GM21825 (cell line): ENCODE data around the gene MIGA2.

Source experiments
- ATAC-seq: cut with Tn5 transposase; IDR thresholded peaks from one replicate; pipeline ENCODE4 v1.9.1; 2021; ENCODE audit warnings: mild to moderate bottlenecking, moderate library complexity; ENCODE audit not compliant: unreplicated experiment

The MIGA2 gene

DNA sequence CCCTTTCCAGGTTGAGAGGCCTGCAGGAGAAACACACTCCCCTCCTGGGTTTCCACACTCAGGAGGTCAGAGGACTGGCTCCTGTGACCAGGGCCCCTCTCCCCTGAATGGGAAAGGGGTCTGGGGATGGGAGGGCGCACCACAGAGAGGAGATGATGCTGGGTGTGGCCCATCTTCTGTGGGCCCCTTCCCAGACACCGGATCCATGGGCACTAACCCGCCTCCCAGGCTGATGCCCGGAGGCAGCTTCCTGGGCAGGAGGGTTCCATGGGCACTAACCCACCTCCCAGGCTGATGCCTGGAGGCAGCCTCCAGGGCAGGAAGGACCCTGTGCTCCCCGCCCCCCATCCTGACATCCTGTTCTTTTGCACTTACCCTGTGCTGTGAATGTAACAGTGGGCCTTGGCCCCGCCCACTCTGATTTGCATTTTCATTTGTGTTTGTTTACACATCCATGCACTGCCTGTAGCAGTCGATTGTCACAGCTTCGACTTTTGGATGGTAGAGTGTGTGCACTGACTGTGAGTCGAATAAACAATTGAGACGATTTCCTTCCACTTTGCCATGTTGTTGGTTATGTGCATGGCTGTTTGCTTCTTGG, 35.2 kb downstream of the MIGA2 start:
- no peak for ATAC-seq

DNA sequence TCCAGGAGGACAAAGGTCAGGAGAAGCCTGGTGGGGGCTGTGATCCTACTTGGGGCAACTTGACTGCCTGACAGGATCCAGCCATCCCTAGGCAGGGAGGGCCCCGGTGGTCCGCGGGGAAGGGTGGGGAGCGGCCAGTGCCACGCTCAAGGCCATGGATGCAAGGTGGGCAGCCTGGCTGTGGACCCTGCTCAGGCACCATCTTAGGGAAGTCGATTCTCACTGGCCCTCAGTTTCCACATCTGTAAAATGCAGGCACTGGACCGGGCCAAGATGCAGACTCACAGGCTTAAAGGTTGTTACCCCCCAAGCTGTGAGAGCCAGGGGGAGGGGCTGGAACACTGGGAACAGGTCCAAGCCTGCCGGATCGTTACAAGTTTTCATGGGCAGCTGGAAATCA, 35.7 kb downstream of the MIGA2 start:
- ATAC-seq: no peak

DNA sequence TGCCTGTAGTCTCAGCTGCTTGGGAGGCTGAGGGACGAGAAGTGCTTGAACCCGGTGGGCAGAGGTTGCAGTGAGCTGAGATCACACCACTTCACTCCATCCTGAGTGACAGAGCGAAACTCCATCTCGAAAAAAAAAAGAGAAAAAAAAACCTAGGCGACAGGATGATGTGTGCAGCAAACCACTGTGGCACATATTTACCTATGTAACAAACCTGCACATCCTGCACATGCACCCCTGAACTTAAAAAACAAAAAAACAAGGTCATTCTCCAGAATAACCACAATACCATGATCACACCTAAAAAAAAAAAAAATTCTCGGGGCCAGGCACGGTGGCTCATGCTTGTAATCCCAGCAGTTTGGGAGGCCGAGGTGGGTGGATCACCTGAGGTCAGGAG, 37.0 kb downstream of the MIGA2 start:
- ATAC-seq: no peak

DNA sequence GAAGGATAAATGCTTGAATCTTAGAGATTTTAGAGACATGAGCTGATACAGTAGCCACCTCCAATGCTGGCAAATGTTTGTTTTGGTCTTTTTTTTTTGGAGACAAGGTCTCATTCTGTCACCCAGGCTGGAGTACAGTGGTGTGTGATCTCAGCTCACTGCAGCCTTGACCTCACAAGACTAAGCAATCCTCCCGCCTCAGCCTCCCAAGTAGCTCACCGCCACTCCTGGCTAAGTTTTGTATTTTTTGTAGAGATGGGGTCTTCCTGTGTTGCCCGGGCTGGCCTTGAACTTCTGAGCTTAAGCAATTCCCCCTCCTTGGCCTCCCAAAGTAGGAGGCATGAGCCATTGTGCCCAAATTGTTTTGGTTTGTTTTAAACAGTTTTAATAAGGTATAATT, 37.7 kb downstream of the MIGA2 start:
- no peak for ATAC-seq

DNA sequence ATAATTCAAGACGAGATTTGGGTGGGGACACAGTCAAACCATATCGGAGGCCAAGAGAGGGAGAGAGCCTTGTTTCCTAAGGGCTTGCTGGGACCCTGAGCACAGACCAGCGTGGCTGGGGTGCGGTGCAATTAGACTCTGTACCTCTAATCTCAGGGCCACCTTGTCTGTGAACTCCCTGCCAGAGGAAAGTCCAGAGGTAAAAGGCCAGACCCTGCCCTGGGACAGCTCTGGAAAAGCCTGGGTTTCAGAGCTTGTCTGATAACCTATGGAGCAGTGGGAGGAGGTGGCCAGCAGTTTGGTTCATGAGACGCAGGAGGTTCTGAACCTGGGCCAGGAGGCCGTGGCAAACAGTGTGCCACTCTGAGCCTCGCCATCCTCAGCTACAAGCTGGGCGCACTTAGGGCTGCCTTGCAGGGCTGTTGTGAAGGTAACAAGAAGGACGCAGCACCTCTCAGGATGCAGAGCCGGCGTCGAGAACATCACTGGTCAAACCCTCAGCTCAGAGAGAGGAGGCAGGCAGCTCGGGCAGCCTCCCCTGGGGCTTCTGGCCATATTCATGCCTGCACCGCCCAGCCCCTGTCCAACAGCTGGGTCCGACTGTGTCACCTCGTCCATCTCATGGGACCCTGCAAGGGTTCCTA, 39.7 kb downstream of the MIGA2 start:
- no peak for ATAC-seq

DNA sequence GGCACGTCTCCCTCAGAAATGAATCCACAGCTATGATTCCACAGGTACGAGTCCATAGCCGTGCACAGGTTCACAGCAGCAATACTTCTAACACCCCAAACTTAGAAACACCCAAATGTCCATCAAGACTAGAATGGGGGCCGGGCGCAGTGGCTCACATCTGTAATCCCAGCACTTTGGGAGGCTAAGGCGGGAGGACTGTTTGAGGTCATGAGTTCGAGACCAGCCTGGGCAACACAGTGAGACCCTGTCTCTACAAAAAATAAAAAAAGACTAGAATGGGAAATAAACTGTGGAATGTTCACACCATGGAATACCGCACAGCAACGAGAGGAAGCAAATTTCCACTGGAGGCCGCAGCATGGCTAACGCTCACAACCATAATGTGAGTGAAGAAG, 40.2 kb downstream of the MIGA2 start:
- no peak for ATAC-seq

DNA sequence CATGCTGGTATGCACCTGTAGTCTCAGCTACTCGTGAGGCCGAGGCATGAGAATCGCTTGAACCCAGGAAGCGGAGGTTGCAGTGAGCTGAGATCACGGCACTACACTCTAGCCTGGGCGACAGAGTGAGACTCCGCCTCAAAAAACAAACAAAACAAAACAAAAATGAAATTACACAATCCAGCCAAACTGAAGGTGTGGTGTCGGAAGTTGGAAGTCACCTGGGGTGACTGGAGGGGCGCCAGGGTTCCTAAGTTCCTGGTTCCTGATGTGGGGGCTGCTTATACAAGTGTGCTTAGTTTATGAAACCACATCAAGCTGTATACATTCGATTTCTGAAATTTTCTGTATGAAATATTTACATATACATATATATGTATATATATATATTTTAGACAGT, 40.8 kb downstream of the MIGA2 start:
- ATAC-seq: no peak

DNA sequence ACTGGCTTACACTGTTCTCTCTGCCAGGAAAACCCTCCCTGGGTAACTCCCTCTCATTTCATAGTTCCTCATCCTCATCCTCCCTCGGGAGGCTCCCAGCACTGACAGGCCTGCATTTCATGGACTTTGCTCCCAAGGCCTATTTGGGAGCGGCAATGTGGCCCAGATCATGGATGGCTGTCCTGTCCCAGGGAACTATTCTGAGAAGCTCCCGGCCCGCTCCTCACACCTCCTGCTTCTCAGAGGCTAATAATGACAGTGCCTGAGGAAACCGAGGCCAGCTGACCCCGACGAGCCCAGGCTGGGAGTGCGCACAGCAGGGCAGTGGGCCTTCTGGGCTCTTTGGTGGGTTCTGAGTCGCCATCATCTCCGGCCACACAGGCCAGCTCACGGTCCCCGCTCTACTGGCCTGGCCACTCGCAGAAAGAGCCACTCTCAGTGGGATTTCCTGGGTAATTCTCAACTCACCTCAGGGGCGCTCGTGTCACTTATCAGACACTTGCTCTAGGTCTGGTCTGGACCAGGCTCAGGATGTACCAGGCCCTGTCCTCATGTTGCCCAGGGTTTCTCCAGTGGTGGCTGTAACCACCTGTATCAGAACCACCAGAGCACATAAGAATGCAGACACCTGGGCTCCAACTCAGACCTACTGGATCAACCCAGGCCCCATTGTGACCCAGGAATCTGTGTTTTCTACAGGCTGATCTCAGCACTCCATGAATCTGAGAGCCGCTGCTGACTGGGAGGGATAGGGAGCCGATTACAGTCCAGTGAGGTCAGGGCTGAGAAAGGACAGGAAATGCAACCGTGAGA, 42.5 kb downstream of the MIGA2 start:
- ATAC-seq: no peak

DNA sequence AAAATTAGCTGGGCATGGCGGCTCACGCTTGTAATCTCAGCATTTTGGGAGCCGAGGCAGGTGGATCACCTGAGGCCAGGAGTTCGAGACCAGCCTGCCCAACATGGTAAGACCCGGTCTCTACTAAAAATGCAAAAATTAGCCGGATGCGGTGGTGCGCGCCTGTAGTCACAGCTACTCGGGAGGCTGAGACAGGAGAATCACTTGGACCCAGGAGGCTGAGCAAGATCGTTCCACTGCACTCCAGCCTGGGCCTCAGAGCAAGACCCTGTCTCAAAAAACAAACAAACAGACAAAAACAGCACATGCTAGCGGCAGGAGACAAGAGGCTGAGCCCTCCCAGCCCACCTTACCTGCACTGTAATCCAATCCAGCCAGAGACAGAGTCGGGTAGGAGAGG, 43.4 kb downstream of the MIGA2 start:
- ATAC-seq: no peak

DNA sequence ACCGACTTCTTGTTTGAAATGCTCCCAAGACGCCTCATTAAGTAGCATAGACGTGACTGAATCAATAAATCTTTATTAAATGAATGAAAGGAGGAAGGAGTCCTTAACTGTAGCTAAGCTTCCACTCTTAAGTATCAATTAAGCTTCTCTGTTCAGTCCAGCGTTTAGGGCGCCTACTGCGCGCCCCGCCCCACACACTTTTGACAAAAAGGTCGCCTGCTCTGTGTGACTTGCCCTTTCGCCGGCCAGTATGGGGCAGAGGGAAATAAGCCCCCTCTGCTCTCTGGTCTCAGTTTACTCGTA, 43.8 kb downstream of the MIGA2 start:
- ATAC-seq: no peak

DNA sequence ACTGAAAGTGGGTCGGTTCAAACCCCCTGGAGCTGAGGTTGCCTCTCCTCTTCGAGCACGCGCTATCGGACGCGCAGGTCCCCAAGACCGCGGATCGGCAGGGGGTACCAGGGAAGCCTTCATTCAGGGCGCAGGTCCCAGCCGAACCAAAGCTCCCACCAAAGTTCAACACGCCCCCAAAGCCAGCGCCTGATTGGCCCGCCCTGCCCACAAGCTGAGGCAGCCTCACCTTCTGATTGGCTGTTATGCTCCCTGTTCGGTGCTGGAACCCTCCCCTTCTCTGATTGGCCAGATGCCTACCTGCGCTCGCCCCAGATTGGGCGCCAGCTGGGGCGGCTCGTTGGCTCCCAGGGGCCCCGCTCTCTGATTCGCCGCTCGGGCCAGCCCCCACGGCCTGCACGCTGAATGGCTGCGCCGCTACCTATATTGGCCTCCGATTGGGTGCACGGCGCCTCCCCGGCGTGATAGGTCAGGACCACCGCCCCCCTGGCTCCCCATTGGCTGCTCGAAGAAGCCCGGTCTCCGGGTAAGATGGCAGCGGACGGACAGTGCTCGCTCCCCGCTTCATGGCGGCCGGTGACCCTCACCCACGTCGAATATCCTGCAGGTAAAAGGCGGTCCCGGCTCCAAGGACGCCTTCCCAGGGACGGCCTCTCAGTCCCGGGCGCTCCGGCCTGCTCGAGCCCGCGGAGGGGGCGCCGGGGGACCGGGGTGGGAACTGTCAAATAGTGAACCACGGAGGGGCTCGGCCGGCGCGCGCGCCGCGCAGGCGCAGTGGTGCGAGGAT, 44.4 kb downstream of the MIGA2 start, which contains the start of gene DOLPP1:
Gene DOLPP1 (plus strand): TSS at position 511 of the 787 bp plus-strand sequence. CDS start 21 bp downstream, at position 532.
- ATAC-seq: peak; percentile 87

DNA sequence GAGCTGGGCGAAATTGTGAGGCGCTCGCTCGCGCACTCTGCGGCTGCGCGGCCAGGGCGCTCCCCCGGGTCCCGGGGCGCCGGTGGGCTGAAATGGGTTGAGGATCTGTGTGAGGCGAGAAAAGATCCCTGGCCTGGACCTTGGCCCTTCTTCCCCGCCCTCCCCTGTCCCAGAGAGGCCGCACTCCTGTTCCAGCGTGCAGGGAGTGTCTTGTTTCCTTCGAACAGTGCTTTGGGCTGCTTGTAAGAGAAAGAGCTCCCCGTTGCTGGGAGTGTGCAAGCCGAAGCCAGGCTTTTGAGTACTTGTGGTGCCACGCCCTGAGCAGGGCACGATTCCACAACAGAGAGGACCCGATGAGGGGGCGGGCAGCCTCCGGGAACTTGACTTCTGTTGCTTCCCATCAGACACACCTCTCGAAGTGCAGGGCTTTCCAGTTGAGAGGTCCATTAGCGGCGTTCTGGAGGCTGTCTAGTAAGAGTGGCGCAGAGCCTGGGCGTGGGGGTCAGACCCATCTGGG, 45.0 kb downstream of the MIGA2 start:
- no peak for ATAC-seq

DNA sequence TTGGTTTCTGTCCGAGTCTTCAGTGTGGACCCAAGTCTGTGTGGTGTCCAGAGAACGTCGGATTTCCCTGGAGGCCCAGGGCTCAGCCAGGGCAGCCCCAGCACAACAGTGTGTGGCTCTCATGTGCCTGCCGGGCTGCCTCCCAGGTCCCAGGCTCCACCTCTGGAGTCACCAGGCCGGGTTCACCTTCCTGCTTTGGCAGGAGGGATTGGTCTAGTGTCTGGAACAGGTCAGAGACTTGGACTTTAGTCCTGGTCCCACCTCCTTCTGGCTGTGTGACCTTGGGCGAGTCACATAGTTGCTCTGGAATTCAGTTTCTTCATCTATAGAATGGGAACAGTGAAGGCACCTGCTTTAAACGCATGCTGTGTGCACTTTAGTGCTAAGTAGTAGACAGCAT, 47.7 kb downstream of the MIGA2 start:
- ATAC-seq: no peak

DNA sequence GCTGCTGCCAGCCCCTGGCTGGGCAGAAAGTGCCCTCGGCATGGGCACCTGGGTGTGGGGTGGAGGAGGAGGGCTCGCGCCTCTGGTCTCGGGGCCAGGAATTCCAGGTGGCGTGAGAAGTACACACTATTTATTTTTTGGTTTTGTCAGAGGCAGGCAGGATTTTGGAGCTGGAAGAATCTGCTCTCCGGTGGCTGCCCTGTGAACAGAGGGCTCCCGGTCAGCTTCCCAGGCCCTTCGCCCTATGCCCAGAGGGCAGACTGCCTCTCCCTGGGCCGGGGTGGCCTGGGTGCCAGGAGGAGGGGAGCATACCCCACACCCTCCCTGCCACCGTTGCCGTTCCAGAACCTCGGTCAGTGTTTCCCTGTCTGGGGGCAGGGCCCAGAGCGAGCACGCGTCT, 52.8 kb downstream of the MIGA2 start:
- ATAC-seq: no peak

DNA sequence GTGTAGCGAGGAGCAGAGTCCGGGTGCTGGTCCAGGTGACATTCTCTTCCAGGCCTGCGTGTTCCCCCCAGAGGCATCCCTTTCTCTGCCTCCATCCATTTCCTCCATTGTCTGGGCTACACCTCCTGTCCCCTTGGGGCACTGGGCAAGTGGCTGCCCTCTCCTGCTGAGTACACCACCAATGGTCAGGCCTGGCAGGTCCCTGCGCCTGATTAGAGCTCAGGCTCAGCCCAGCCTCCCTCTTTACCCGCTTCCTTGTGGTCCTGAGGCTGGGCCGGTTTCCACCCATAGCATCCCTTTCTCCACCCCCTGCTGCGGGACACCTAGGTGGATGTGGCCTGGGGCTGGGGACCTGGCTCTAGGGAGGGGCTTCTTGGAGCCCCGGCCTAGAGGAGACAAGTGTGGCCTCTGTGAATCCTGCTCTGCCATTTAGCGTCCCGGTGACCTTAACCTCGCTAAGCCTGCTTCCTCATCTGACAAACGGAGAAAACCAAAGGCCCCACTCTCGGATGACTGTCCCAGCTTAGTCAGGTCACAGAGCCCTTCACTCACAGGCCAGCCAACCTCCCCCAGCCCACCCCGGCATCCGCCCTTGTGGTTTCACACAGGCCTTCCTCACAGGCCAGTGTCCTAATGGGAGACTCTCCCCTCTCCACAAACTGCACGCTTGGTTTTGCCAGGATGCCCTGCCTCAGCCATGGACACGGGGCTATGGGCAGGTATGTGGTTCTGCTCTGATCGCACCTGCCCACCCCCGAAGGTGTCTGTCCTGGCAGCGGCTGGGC, 57.4 kb downstream of the MIGA2 start:
- no peak for ATAC-seq

DNA sequence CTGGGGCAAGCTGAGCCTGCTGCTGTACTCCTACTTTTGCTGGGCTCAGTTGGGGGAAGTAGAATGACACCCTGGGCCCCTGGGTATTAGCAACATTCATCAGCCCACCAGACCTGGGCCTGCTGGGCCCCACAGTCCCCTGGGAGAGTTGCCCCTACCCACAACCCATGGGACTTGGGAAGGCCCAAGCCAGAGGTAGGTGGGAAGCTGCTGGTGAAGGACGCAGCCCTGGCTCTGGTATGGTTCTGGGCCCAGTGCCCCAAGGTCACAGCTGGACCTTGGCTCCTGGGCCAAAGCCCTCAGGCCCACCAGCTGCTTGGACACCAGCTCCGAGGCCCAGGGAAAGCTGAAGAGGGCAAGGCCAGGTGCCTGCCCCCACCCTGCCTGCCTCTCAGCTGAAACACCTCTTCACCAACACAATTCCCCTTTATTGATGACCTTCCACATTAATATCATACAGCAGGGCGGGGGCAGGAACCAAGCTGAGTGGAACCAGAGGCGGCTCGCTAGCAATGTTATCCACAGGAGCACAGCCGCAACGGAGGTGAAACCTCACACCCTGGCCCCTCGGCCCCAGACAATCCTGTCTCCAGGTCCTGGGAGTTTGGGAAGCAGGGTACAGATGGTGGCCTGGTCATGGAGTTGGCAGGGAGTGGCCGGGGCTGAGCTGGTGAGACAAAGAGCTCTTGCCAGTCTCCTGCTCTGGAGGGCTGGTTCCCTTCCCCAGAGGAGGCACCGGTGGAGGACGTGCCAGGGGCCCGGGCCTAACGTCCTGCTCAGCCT, 58.2 kb downstream of the MIGA2 start:
- no peak for ATAC-seq

DNA sequence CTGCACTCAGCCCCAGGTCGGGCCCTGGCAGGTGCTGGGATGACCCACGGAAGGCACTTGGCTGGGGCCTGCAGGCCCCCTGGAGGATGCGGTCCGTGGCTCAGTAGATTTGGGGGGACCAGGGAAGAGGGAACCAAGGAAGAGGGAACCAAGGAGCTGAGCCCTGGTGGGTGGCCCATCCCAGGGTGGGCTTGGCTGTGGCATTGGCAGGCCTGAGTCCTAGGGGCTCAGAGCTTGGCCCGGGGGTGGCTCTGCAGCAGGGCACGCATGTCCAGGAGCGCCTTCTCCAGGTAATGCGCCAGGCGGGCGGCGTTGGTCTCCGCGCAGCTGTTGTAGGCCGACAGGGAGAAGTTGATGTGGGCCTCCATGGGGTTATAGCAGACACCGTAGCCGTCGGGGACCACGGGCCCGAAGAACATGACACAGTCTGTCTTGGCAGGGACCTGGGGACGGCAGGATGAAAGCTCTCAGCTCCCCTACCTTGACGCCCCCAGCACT, 58.8 kb downstream of the MIGA2 start:
- ATAC-seq: no peak

DNA sequence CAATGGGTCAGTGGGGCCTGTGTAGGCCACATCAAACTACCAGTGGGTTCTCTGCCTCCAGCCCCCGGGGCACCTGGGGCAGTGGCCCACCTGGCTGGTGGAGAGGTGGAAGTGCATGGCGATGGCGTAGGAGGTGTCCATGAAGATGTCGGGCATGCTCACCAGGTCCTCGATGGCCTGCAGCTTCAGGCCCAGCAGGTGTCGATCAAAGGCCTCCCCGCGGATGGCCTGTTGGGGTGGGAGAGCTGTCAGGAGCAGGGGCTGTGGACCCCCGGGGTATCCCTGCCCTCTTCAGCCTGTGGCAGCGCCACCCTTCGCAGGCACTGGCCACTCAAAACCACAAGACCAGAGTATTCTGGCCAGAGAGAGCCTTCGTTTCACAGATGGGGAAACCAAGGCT, 59.5 kb downstream of the MIGA2 start:
- ATAC-seq: no peak

DNA sequence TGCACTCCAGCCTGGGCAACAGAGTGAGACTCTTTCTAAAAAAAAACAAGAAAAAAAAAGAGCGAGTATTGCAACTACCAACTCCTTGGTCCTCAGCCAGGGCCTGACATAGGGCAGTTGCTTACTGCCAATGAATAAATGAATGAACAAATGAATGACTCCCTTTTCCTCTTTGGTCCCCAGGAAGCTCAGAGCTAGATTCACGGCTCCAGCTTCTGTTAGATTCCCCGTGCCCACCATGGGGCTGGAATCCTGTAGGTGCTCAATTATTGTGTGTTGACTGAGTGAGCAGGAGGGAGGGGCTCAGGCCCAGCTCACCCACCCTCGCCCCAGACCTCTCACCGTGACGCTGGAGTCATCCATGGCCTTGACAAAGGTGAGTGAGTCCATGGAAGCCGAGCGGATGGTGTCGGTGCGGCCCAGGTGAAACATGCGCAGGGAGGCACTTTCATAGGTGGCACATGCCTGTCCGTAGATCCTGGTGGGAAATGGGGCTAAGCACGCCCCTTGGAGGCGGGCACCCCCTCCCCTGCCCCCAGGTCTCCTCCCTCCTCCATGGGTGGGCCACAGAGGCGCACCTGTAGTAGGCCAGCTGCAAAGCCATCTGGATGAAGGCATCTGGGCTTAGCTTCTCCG, 61.4 kb downstream of the MIGA2 start:
- ATAC-seq: no peak
